ENCODE data around the gene CCRL2. TPM values are rescaled to one million over a fixed set of nuclear protein-coding genes. Genes with fewer than 3 reads are reported as not detected.
A peak's percentile ranks its signal among the peaks of the same experiment; 100 is the strongest.

Gene CCRL2
- total and polyA plus RNA-seq, 9 of the 15 experiments (the other 6 are each of a cell fraction or from before 2014, with no cell fraction given), result 3.4 to 5.7 (median 4.0) TPM

- TF ChIP-seq REST (IDR thresholded peaks at IDR 0.05; ENCODE audit: borderline replicate concordance), result no peak
- TF ChIP-seq REST (CRISPR knock-in tag; IDR thresholded peaks at IDR 0.05; ENCODE audit: low read depth), result no peak
- peak in 1 of 2 experiments; percentile 60; a peak in 2 of 4 replicates for TF ChIP-seq ETV6 (IDR thresholded peaks at IDR 0.05; ENCODE audit: borderline replicate concordance in 1 of 2, low read depth in 2 of 2, low read length in 1 of 2)
- no peak for TF ChIP-seq ETV6 (CRISPR knock-in tag; IDR thresholded peaks at IDR 0.05; ENCODE audit: borderline replicate concordance)
- TF ChIP-seq FOXA3 (CRISPR knock-in tag; conservative IDR thresholded peaks at IDR 0.05 in 1 of 2, IDR thresholded peaks at IDR 0.05 in 1 of 2), result peak; percentile 15 to 56; a peak in 2 of 4 replicates
- TF ChIP-seq STAT5B (CRISPR knock-in tag; IDR thresholded peaks at IDR 0.05), result no peak
- TF ChIP-seq SAP30 (IDR thresholded peaks at IDR 0.05; ENCODE audit: borderline replicate concordance, insufficient read depth, low read depth, low read length, poor library complexity, severe bottlenecking), result no peak
- TF ChIP-seq RUNX1 (IDR thresholded peaks at IDR 0.05; ENCODE audit: low read depth), result 0 out of 2 replicates have a peak, but pooled peaks have one; percentile 10
- peak; percentile 81 for TF ChIP-seq ZBTB12 (CRISPR knock-in tag; IDR thresholded peaks at IDR 0.05)
- TF ChIP-seq ZNF79 (CRISPR knock-in tag; IDR thresholded peaks at IDR 0.05; ENCODE audit: low read depth), result no peak
- no peak for TF ChIP-seq ZNF57 (CRISPR knock-in tag; IDR thresholded peaks at IDR 0.05)
- TF ChIP-seq TCFL5 (CRISPR knock-in tag; conservative IDR thresholded peaks at IDR 0.05), result peak; percentile 74; the same call in 1 of the 2 replicates
- TF ChIP-seq RNF219 (CRISPR knock-in tag; IDR thresholded peaks at IDR 0.05), result no peak
- peak; percentile 33; the same call in 1 of the 2 replicates for TF ChIP-seq ZKSCAN1 (IDR thresholded peaks at IDR 0.05; ENCODE audit: low read depth, low read length)
Measured at GRCh38 chr3:46406788-46407611, at the start of gene CCRL2, which contains the start of gene CCR5AS (continued).
